Midbrain (tissue), 1 donor: ENCODE measurements around the gene PRR15.
A peak's percentile ranks its signal among the peaks of the same experiment; 100 is the strongest.

Experiments used
- DNase-seq: peaks from one replicate; lab custom pipeline; 2025; lab: John Stamatoyannopoulos, UW

Gene PRR15

GRCh38 chr7:29569648-29570047 lies 6.0 kb downstream of the PRR15 start:
- no peak for DNase-seq

DNA sequence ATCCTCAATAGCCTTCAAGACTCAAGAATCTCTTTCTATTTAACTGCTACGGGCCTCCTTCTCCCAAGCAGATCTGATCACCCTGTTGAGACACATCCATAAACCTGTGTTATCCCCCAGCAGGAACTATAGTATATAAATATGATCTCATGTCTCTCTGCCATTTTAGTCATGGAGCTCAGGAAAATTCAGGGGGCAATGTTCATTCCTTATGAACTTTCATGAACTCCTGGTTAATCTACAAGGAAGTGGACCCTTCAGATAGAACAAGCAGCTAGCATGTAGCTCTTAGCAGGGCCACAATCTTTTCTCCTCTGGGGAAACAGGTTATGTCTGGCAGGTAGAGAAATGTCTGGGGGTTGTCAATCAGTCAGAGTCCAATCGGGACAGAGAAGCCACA lies 8.9 kb downstream of the PRR15 start:
- DNase-seq, result no peak

DNA sequence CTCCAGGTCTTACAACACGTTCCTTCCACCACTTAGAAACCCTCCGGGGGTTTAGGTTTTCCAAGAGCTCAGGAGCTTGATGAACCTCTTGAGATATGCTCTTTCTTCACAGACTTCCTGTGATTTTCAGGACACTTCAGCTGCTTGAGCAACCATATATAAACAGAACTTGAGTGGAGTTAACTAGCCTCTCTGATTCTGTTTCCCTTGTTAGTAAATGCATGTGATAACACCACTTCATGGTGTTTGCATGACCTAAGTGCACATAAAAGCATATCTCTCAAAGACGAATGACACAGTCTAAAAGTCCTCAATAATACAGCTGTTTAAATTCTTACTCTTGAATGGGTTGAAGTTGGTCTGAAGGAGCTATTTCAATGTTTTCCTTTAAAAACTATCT lies 9.9 kb downstream of the PRR15 start:
- DNase-seq, result no peak

GRCh38 chr7:29574659-29575058 lies 11.0 kb downstream of the PRR15 start:
- DNase-seq, result no peak

DNA sequence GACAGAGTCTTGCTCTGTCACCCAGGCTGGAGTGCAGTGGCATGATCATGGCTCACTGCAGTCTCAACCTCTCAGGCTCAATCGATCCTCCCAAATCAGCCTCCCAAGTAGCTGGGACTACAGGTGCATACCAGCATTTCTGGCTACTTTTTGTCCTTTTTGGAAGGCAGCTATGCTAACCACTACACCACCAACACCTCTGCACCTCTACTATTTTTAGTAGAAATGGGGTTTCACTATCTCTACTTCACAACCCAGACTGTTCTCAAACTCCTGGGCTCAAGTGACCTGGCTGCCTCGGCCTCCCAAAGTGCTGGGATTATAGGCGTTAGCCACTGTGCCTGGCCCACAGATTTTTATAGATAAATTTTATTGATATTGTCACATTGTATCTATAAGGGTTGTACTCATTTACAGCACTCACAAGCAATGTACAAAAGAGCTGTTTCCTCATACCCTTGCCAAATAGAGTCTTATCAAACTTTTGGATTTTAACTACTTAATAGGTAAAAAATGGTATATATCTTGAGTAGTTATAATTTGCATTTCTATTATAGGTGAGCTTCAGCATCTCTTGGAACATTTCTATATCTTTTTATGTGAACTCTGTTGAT lies 23.7 kb downstream of the PRR15 start:
- DNase-seq, result no peak

- no peak for DNase-seq
Observed at GRCh38 chr7:29588212-29588611, 24.6 kb downstream of the PRR15 start.

GRCh38 chr7:29588900-29589696 lies 25.5 kb downstream of the PRR15 start:
- peak; percentile 38 for DNase-seq

GRCh38 chr7:29592866-29593265 lies 29.2 kb downstream of the PRR15 start:
- no peak for DNase-seq

GRCh38 chr7:29593459-29593858 lies 29.8 kb downstream of the PRR15 start:
- DNase-seq, result no peak

GRCh38 chr7:29596593-29597178 lies 33.1 kb downstream of the PRR15 start:
- DNase-seq, result no peak

GRCh38 chr7:29597266-29597665 lies 33.6 kb downstream of the PRR15 start:
- no peak for DNase-seq

- no peak for DNase-seq
Observed at GRCh38 chr7:29598137-29598536, 34.5 kb downstream of the PRR15 start.

- DNase-seq, result no peak
Observed at GRCh38 chr7:29598613-29599012, 35.0 kb downstream of the PRR15 start.

GRCh38 chr7:29599026-29599425 lies 35.4 kb downstream of the PRR15 start:
- DNase-seq, result no peak

DNA sequence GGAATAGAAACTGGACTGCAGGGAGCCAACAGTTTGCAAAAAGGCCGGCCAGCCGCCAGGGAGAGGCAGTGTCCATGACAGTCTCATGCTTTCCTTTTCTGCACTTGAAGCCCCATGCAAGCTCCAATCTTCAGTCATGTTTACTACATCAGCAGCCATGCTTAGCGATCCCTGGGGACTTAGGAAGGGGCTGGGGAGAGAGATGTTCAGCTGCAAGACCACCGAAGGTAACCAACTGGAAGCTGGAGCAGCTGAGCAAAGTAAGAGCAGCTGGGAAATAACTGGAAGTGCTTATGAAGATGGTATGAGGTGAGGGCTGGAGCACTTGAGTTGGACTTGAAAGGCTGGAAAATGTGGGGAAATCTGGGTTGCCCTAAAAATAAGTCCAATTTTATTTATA lies 37.0 kb downstream of the PRR15 start:
- DNase-seq, result no peak

- DNase-seq, result no peak
Observed at GRCh38 chr7:29604052-29604451, 40.4 kb downstream of the PRR15 start.

- DNase-seq, result no peak
Observed at GRCh38 chr7:29604702-29605101, 41.1 kb downstream of the PRR15 start.

DNA sequence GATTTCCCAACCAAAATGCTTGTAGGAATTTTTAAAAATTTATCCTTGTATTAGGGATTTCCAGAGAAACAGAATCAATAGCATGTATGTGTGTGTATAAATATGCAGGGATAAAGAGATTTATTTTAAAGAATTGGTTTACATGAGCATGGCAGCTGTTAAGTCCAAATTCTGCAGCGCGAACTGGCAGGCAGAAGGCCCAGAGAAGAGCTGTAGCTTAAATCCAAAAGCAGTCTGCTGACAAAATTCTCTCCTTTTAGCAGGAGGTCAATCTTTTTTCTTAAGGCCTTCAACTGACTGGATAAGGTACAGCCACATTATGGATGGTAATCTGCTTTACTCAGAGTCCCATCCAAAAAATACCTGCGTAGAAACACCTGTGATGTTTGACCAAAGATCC lies 42.0 kb downstream of the PRR15 start:
- DNase-seq, result no peak

GRCh38 chr7:29606287-29606721 lies 42.7 kb downstream of the PRR15 start:
- no peak for DNase-seq

DNA sequence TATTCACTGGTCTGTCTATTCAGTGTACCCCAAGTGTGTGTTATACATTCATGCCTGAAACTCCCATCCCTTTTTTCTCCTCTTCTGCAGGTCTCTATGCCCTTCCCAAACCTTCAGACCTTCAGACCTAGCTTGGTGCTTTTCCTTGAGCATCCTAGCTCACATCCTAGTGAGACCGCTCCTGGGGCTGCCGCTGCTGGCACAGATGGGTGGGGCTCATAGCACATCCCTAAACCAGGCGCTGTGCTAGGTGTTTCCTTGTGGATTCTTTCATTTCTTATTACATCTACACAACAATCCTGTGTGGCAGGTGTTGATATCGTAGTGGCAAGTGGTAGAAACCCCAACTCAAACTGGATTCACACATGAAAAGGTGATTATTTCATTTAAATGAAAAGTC lies 43.2 kb downstream of the PRR15 start:
- no peak for DNase-seq

GRCh38 chr7:29607259-29607658 lies 43.6 kb downstream of the PRR15 start:
- no peak for DNase-seq

- DNase-seq, result no peak
Observed at GRCh38 chr7:29607889-29608288, 44.3 kb downstream of the PRR15 start.
